ENCODE measurements around the gene SLC2A6.

The SLC2A6 gene

DNA sequence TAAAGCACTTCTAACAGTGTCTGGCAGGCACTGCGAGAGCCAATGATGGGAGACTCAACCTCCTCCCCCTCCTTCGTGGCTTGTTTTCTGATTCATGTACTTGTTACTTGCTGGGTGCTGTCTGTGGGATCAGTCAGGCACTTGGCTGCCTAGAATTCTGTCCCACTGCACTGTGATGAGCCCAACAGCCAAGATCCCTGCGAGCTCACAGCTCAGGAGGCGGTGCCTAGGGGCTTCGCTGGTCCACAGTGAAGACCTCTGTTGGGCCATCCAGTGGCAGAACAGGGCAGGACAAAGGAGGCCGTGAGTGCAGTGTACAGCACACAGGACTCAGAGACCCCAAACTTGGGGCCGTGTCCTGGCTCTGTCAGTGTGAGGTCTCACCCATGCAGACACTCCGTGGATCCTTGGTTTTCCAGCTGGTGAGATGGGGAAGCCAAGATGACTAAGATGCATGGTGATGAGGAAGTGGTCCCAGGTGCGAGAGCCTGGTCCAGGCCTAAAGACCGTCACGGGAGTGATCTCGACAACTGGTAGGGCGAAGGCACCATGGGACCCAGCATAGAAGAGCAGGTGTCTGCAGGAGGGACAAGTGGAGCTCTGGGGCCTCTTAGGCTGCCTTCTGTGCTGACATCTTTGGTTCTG is 26.4 kb upstream of the SLC2A6 start:
- Histone ChIP-seq H3K27me3 (ENCODE audit: insufficient read depth, poor library complexity, severe bottlenecking) (peaks cover 13% of the 10 kb centered on the region), H3K27ac (replicated peaks) (no peak overlapping the region), H3K4me3 (replicated peaks; ENCODE audit: insufficient read depth, low read length) (no peak overlapping the region)
- TF ChIP-seq SPI1 (IDR thresholded peaks at IDR 0.05; ENCODE audit: borderline replicate concordance, low read depth), result no peak
- no peak for TF ChIP-seq CTCF (IDR thresholded peaks at IDR 0.05; ENCODE audit: insufficient read depth, low read length)
- TF ChIP-seq POLR2AphosphoS5 (IDR thresholded peaks at IDR 0.05; ENCODE audit: low read depth), result no peak
- TF ChIP-seq GABPA (IDR thresholded peaks at IDR 0.05; ENCODE audit: low read depth), result no peak
- TF ChIP-seq, protein P1, sequence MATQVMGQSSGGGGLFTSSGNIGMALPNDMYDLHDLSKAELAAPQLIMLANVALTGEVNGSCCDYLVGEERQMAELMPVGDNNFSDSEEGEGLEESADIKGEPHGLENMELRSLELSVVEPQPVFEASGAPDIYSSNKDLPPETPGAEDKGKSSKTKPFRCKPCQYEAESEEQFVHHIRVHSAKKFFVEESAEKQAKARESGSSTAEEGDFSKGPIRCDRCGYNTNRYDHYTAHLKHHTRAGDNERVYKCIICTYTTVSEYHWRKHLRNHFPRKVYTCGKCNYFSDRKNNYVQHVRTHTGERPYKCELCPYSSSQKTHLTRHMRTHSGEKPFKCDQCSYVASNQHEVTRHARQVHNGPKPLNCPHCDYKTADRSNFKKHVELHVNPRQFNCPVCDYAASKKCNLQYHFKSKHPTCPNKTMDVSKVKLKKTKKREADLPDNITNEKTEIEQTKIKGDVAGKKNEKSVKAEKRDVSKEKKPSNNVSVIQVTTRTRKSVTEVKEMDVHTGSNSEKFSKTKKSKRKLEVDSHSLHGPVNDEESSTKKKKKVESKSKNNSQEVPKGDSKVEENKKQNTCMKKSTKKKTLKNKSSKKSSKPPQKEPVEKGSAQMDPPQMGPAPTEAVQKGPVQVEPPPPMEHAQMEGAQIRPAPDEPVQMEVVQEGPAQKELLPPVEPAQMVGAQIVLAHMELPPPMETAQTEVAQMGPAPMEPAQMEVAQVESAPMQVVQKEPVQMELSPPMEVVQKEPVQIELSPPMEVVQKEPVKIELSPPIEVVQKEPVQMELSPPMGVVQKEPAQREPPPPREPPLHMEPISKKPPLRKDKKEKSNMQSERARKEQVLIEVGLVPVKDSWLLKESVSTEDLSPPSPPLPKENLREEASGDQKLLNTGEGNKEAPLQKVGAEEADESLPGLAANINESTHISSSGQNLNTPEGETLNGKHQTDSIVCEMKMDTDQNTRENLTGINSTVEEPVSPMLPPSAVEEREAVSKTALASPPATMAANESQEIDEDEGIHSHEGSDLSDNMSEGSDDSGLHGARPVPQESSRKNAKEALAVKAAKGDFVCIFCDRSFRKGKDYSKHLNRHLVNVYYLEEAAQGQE (IDR thresholded peaks at IDR 0.05; ENCODE audit: insufficient replicate concordance, low read depth), result no peak
- DNase-seq (ENCODE audit: low read depth in 1 of 2, low spot score in 1 of 2), result no peak

- Histone ChIP-seq H3K27me3 (ENCODE audit: insufficient read depth, poor library complexity, severe bottlenecking) (no peaks in the 10 kb centered on the region), H3K4me3 (replicated peaks; ENCODE audit: insufficient read depth, low read length) (no peak overlapping the region), H3K27ac (replicated peaks) (no peak overlapping the region)
- DNase-seq (ENCODE audit: low read depth in 1 of 2, low spot score in 1 of 2), result no peak
- TF ChIP-seq CTCF (IDR thresholded peaks at IDR 0.05; ENCODE audit: insufficient read depth, low read length) (no peak), POLR2AphosphoS5 (IDR thresholded peaks at IDR 0.05; ENCODE audit: low read depth) (no peak), SPI1 (IDR thresholded peaks at IDR 0.05; ENCODE audit: borderline replicate concordance, low read depth) (no peak), GABPA (IDR thresholded peaks at IDR 0.05; ENCODE audit: low read depth) (no peak)
- TF ChIP-seq, protein P1 (IDR thresholded peaks at IDR 0.05; ENCODE audit: insufficient replicate concordance, low read depth), result no peak
Observed at GRCh38 chr9:133502112-133502511, 23.2 kb upstream of the SLC2A6 start.

DNA sequence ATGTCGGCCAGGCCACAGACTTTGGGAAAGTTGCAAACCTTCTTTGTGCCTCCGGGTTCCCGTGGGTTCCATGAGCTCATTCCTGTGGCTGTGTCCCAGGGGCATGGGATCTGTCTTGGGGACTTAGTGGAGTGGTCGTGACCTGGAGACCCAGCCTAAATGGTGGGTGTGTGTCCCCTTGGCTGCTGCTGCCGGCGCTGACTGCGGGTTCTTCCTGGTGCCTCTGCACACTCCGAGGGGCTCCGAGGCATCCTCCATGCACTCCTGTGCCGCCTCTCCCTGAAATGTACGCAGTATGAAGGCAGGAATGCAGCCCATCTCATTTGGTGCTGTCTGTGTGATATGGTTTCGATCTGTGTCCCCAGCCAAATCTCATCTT is 21.0 kb upstream of the SLC2A6 start:
- H3K27me3 ChIP-seq (ENCODE audit: insufficient read depth, poor library complexity, severe bottlenecking), result no peaks in the 10 kb centered on the region
- no peak overlapping the region for H3K4me3 ChIP-seq (replicated peaks; ENCODE audit: insufficient read depth, low read length)
- DNase-seq (ENCODE audit: low read depth in 1 of 2, low spot score in 1 of 2), result no peak
- TF ChIP-seq, protein P1 (IDR thresholded peaks at IDR 0.05; ENCODE audit: insufficient replicate concordance, low read depth), result no peak
- TF ChIP-seq CTCF (IDR thresholded peaks at IDR 0.05; ENCODE audit: insufficient read depth, low read length), result no peak
- TF ChIP-seq GABPA (IDR thresholded peaks at IDR 0.05; ENCODE audit: low read depth), result no peak
- no peak overlapping the region for H3K27ac ChIP-seq (replicated peaks)

Measured in HL-60 (cell line).